IMR-90 (cell line): Measurements from ENCODE around the gene UNC13B. TPM values are rescaled to one million over a fixed set of nuclear protein-coding genes. Genes with fewer than 3 reads are reported as not detected.

Experiments used
- ATAC-seq: fragments of 200-7000 bp; cut with Tn5 transposase; 2 replicates; pipeline ENCODE4 v1.9.1; 2020; ENCODE audit warnings: low read depth, mild to moderate bottlenecking, moderate library complexity
- BruUV-seq: library from RNA; stranded (reverse); fragments of 400-500 nt; replicated peaks from 2 replicates; lab custom pipeline; 2021; lab: Mats Ljungman, UMichigan
- CTCF ChIA-PET: fragments of 300-600 bp; formaldehyde crosslinking; extraction: SDS; loops from one replicate; lab custom pipeline; 2021; ENCODE audit warnings: antibody characterized with exemption; lab: Yijun Ruan, JAX
- POLR2A ChIA-PET: fragments of 300-600 bp; sonication (Branson Sonifier 250); formaldehyde crosslinking; loops from one replicate; lab custom pipeline; 2022; ENCODE audit warnings: antibody characterized with exemption; ENCODE audit not compliant: unreplicated experiment; lab: Charles Lee
- DNase-seq: peaks from one replicate; pipeline ENCODE4 v3.0.0; 2013
- H2AFZ ChIP-seq: replicated peaks from 2 replicates; pipeline ENCODE3; 2013; ENCODE audit warnings: low read length, mild to moderate bottlenecking; ENCODE audit not compliant: poor library complexity
- H2AK5ac ChIP-seq: 2 replicates; pipeline ENCODE4 v1.6.1; 2013; ENCODE audit warnings: low read depth, low read length, inconsistent platforms
- H2AK9ac ChIP-seq: replicated peaks from 2 replicates; pipeline ENCODE3; 2013; ENCODE audit warnings: mild to moderate bottlenecking, low read depth, low read length, moderate library complexity; ENCODE audit not compliant: poor library complexity
- H2BK120ac ChIP-seq: 2 replicates; pipeline ENCODE4 v1.6.1; 2013; ENCODE audit warnings: low read depth, low read length, inconsistent platforms
- H2BK15ac ChIP-seq: 3 replicates; pipeline ENCODE4 v1.6.1; 2013; ENCODE audit warnings: low read depth, low read length, inconsistent platforms
- H2BK20ac ChIP-seq: 2 replicates; pipeline ENCODE4 v1.6.1; 2013; ENCODE audit warnings: low read depth, mild to moderate bottlenecking, inconsistent platforms, low read length, moderate library complexity
- H2BK5ac ChIP-seq: 2 replicates; pipeline ENCODE4 v1.6.1; 2013; ENCODE audit warnings: mild to moderate bottlenecking, low read depth, low read length, inconsistent platforms; ENCODE audit not compliant: poor library complexity, severe bottlenecking
- H3K14ac ChIP-seq: replicated peaks from 2 replicates; pipeline ENCODE4 v1.6.1; 2013; ENCODE audit warnings: low read depth, low read length, inconsistent platforms
- H3K18ac ChIP-seq: 2 replicates; pipeline ENCODE4 v1.6.1; 2013; ENCODE audit warnings: low read depth, low read length, control low read depth
- H3K23ac ChIP-seq: 2 replicates; pipeline ENCODE4 v1.6.1; 2013; ENCODE audit warnings: low read depth, low read length, inconsistent platforms
- H3K27ac ChIP-seq: 2 replicates; pipeline ENCODE4 v1.5.1; 2013; ENCODE audit warnings: mild to moderate bottlenecking, control low read depth, low read length; ENCODE audit not compliant: insufficient read depth
- H3K27me3 ChIP-seq: 2 replicates; pipeline ENCODE4 v1.6.1; 2013; ENCODE audit warnings: low read length; ENCODE audit not compliant: control insufficient read depth, insufficient read depth
- H3K36me3 ChIP-seq: 2 replicates; pipeline ENCODE4 v1.6.1; 2013; ENCODE audit warnings: low read length, mixed read lengths; ENCODE audit not compliant: control insufficient read depth, insufficient read depth
- H3K4ac ChIP-seq: 2 replicates; pipeline ENCODE4 v1.6.1; 2013; ENCODE audit warnings: low read depth, low read length, inconsistent platforms
- H3K4me1 ChIP-seq: 2 replicates; pipeline ENCODE4 v1.6.1; 2013; ENCODE audit warnings: low read length, mixed read lengths; ENCODE audit not compliant: control insufficient read depth, insufficient read depth
- H3K4me2 ChIP-seq: 2 replicates; pipeline ENCODE4 v1.6.1; 2013; ENCODE audit warnings: low read depth, mild to moderate bottlenecking, control low read depth, low read length, moderate library complexity
- H3K4me3 ChIP-seq: 2 replicates; pipeline ENCODE4 v1.5.1; 2013; ENCODE audit warnings: low read depth, mild to moderate bottlenecking, control low read depth, low read length, moderate library complexity; ENCODE audit not compliant: insufficient read depth
- H3K56ac ChIP-seq: 2 replicates; pipeline ENCODE4 v1.6.1; 2013; ENCODE audit warnings: low read length, inconsistent platforms; ENCODE audit not compliant: insufficient read depth; ENCODE audit errors: extremely low read depth
- H3K79me1 ChIP-seq, 2 experiments: 2 replicates each; pipeline ENCODE4 v1.6.1; 2013; ENCODE audit warnings: low read length in 2 of 2, inconsistent platforms in 1 of 2, low read depth in 1 of 2
- H3K9ac ChIP-seq: 2 replicates; pipeline ENCODE4 v1.6.1; 2013; ENCODE audit warnings: low read depth, low read length, control low read depth
- H3K9me1 ChIP-seq: 2 replicates; pipeline ENCODE4 v1.6.1; 2013; ENCODE audit warnings: low read length, inconsistent platforms; ENCODE audit not compliant: insufficient read depth
- H3K9me3 ChIP-seq: 2 replicates; pipeline ENCODE4 v1.6.1; 2013; ENCODE audit warnings: low read length; ENCODE audit not compliant: control insufficient read depth, insufficient read depth
- H4K20me1 ChIP-seq: 2 replicates; pipeline ENCODE4 v1.6.1; 2013; ENCODE audit warnings: low read length, inconsistent platforms; ENCODE audit not compliant: insufficient read depth
- H4K5ac ChIP-seq: 2 replicates; pipeline ENCODE4 v1.6.1; 2013; ENCODE audit warnings: mild to moderate bottlenecking, low read depth, low read length, control low read depth
- H4K8ac ChIP-seq, 2 experiments: 2 replicates each; pipeline ENCODE4 v1.6.1; 2013; ENCODE audit warnings: low read depth in 2 of 2, low read length in 2 of 2, control low read depth in 1 of 2, inconsistent platforms in 1 of 2
- H4K91ac ChIP-seq: 2 replicates; pipeline ENCODE4 v1.6.1; 2013; ENCODE audit warnings: low read depth, low read length, inconsistent platforms; ENCODE audit not compliant: insufficient read depth
- CHD1 ChIP-seq: IDR thresholded peaks from 2 replicates; pipeline ENCODE4 v1.6.1; 2012; ENCODE audit warnings: low read depth, low read length, improper control_type of control experiment
- MAFK ChIP-seq: IDR thresholded peaks from 2 replicates; pipeline ENCODE4 v1.6.1; 2012; ENCODE audit warnings: low read depth, low read length, improper control_type of control experiment
- MAZ ChIP-seq: IDR thresholded peaks from 2 replicates; pipeline ENCODE4 v1.6.1; 2012; ENCODE audit warnings: low read depth, mild to moderate bottlenecking, low read length, improper control_type of control experiment, moderate library complexity, borderline replicate concordance
- MXI1 ChIP-seq: IDR thresholded peaks from 2 replicates; pipeline ENCODE4 v1.6.1; 2012; ENCODE audit warnings: low read depth, mild to moderate bottlenecking, low read length, moderate library complexity, borderline replicate concordance
- NFE2L2 ChIP-seq: fragments of 150-350 bp; IDR thresholded peaks from 2 replicates; pipeline ENCODE4 v1.6.1; 2016; ENCODE audit warnings: low read depth, mild to moderate bottlenecking, low read length
- POLR2A ChIP-seq: IDR thresholded peaks from 2 replicates; pipeline ENCODE4 v1.6.1; 2012; ENCODE audit warnings: mild to moderate bottlenecking, low read depth, low read length
- RAD21 ChIP-seq: IDR thresholded peaks from 2 replicates; pipeline ENCODE4 v1.6.1; 2012; ENCODE audit warnings: low read length, improper control_type of control experiment
- WGBS, 2 experiments: methylation state at CpG; one replicate each; pipeline versions ENCODE4 v1.1.5 to v1.1.7; 2013; ENCODE audit warnings: missing lambda C conversion rate in 2 of 2; ENCODE audit not compliant: insufficient read length in 1 of 2; ENCODE audit errors: extremely low coverage in 2 of 2; 5-methylcytosine and 5-hydroxymethylcytosine counted together
- dilution Hi-C: fragments of 300-500 bp; cut with HindIII; formaldehyde crosslinking; loops from one replicate; pipeline ENCODE4 v1.14.3; 2018; ENCODE audit warnings: low sequenced_read_pairs; ENCODE audit not compliant: unreplicated experiment
- in situ Hi-C: fragments of 300-500 bp; cut with MboI; formaldehyde crosslinking; loops from 3 replicates; pipeline ENCODE4 v1.14.3; 2019; ENCODE audit warnings: low sequenced_read_pairs, inconsistent platforms, mixed read lengths
- intact Hi-C: fragments of 100-400 bp; cut with micrococcal nuclease; formaldehyde crosslinking; loops from 2 replicates; pipeline ENCODE4 v1.10.0; 2022
- polyA plus RNA-seq, 3 experiments: library from polyadenylated mRNA; depleted of rRNA; stranded (reverse); fragments of >200 nt; gene quantifications; 2 replicates each; pipeline ENCODE4 v1.2.3, GENCODE V29; 2012; ENCODE audit warnings: low replicate concordance in 1 of 3
- total RNA-seq: library from RNA; depleted of rRNA; stranded (reverse); fragments of >200 nt; gene quantifications from 2 replicates; pipeline ENCODE4 v1.2.3, GENCODE V29; 2012
- TF ChIP-seq, protein P1 (sequence below): conservative IDR thresholded peaks from 2 replicates; pipeline ENCODE4 v1.5.1; 2012; ENCODE audit warnings: mild to moderate bottlenecking, low read depth, low read length, improper control_type of control experiment

The UNC13B gene
- total and polyA plus RNA-seq, 2 of the 4 experiments (the other 2 are of a cell fraction), result 7.5 to 14.3 TPM

DNA sequence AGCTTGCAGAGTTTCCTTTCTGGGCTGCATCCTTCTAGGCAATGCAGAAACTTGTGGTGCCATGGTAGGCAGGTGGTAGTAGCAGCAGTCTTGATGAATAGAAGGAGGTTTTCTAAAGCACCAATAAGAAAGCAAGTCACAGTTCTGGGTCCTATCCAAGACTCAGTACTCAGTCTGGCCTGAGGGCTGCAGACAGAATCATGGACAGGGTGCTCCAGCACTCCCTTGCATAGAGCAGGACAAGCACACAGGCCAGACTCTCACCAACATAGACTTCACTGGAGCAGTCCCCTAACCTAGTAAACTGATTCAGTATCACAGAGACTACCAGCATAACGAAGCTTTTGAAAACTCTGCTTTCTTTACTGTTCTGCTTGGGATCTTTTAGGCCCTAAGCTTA is 194.1 kb downstream of the UNC13B start:
- in situ Hi-C loops (no loop called here), dilution Hi-C loops (no loop called here), intact Hi-C loops (loop anchor here (10.0 kb wide), 1 partner anchor 179 kb away; no protein-coding TSS in a partner anchor)
- Histone ChIP-seq H3K4me1 (peaks cover 13% of the 10 kb centered on the region), H3K18ac (no peak overlapping the region), H4K20me1 (peaks cover 3% of the 10 kb centered on the region; the same call in 1 of the 2 replicates), H2BK20ac (no peak overlapping the region), H2BK120ac (no peak overlapping the region), H3K14ac (no peak overlapping the region), H3K9me1 (peaks cover 10% of the 10 kb centered on the region; the same call in 1 of the 2 replicates), H4K5ac (no peak overlapping the region), H3K56ac (no peak overlapping the region), H3K27me3 (no peaks in the 10 kb centered on the region), H3K36me3 (no peaks in the 10 kb centered on the region), H2AK9ac (no peak overlapping the region), H3K4ac (no peak overlapping the region), H2BK15ac (no peak overlapping the region), H3K4me3 (no peak overlapping the region), H3K79me1 (no peaks in the 10 kb centered on the region), H2AFZ (no peak overlapping the region), H3K4me2 (no peak overlapping the region), H3K23ac (no peak overlapping the region), H2AK5ac (no peak overlapping the region), H3K9ac (no peak overlapping the region), H4K91ac (no peak overlapping the region), H2BK5ac (no peak overlapping the region), H4K8ac (no peak overlapping the region), H3K9me3 (no peaks in the 10 kb centered on the region), H3K27ac (no peak overlapping the region)
- ChIA-PET POLR2A (no interaction called here), CTCF (no interaction called here)
- TF ChIP-seq, protein P1, sequence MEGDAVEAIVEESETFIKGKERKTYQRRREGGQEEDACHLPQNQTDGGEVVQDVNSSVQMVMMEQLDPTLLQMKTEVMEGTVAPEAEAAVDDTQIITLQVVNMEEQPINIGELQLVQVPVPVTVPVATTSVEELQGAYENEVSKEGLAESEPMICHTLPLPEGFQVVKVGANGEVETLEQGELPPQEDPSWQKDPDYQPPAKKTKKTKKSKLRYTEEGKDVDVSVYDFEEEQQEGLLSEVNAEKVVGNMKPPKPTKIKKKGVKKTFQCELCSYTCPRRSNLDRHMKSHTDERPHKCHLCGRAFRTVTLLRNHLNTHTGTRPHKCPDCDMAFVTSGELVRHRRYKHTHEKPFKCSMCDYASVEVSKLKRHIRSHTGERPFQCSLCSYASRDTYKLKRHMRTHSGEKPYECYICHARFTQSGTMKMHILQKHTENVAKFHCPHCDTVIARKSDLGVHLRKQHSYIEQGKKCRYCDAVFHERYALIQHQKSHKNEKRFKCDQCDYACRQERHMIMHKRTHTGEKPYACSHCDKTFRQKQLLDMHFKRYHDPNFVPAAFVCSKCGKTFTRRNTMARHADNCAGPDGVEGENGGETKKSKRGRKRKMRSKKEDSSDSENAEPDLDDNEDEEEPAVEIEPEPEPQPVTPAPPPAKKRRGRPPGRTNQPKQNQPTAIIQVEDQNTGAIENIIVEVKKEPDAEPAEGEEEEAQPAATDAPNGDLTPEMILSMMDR, result no peak
- no peak for TF ChIP-seq POLR2A
- no peak for TF ChIP-seq RAD21
- no peak for TF ChIP-seq CHD1
- no peak for TF ChIP-seq MAFK
- TF ChIP-seq MXI1, result no peak
- no peak for TF ChIP-seq NFE2L2
- no peak for TF ChIP-seq MAZ
- no peak for DNase-seq
- BruUV-seq, result no TSS peak
- no CpG with 5 or more reads among the region's 1 CpG for WGBS, 2 experiments
- ATAC-seq, result no peak
